SK-N-SH (cell line): ENCODE measurements around the gene SPEM3. TPM values are rescaled to one million over a fixed set of nuclear protein-coding genes. Genes with fewer than 3 reads are reported as not detected.
A peak's percentile ranks its signal among the peaks of the same experiment; 100 is the strongest.

Source experiments
- CTCF ChIA-PET: fragments of 300-600, 350-600 bp; formaldehyde crosslinking; extraction: SDS; loops from one replicate; lab custom pipeline; 2021; lab: Yijun Ruan, JAX
- POLR2A ChIA-PET: fragments of 350-600 bp; sonication (Branson Sonifier 250); formaldehyde crosslinking; extraction: SDS; loops from one replicate; lab custom pipeline; 2020; ENCODE audit warnings: antibody characterized with exemption, inconsistent platforms; lab: Yijun Ruan, JAX
- DNase-seq: peaks from one replicate; pipeline ENCODE4 v3.0.0; 2012
- H2AFZ ChIP-seq: fragments of 200-600 bp; sonication (generic); 2 replicates; pipeline ENCODE4 v1.8.1; 2016; ENCODE audit warnings: antibody characterized with exemption, mild to moderate bottlenecking, low read depth
- H3F3A ChIP-seq: fragments of 200-600 bp; sonication (generic); replicated peaks from 2 replicates; pipeline ENCODE3; 2016; ENCODE audit warnings: antibody characterized with exemption, mild to moderate bottlenecking; ENCODE audit not compliant: insufficient read depth
- H3K27ac ChIP-seq, 2 experiments: fragments of 200-500 bp in 1 of 2; fragments of 200-600 bp in 1 of 2; sonication (Bioruptor generic) in 1 of 2; sonication (generic), shearing (Covaris generic) in 1 of 2; 2 replicates each; pipeline versions ENCODE4 v1.5.1 to v1.6.1; 2014 to 2016; ENCODE audit warnings: low read depth in 2 of 2, inconsistent platforms in 1 of 2, low read length in 1 of 2, mild to moderate bottlenecking in 1 of 2, mixed read lengths in 1 of 2
- H3K27me3 ChIP-seq: fragments of 200-600 bp; sonication (generic), shearing (Covaris generic); 2 replicates; pipeline ENCODE4 v1.6.1; 2016; ENCODE audit warnings: mixed run types; ENCODE audit not compliant: insufficient read depth
- H3K36me3 ChIP-seq, 2 experiments: fragments of 200-500 bp in 1 of 2; fragments of 200-600 bp in 1 of 2; sonication (Bioruptor generic) in 1 of 2; sonication (generic) in 1 of 2; replicated peaks in 1 of 2; 2 replicates each; pipeline versions ENCODE3 to v1.5.1; 2014 to 2016; ENCODE audit warnings: low read length in 1 of 2, mild to moderate bottlenecking in 1 of 2; ENCODE audit not compliant: insufficient read depth in 2 of 2, control insufficient read depth in 1 of 2
- H3K4me1 ChIP-seq, 2 experiments: fragments of 200-500 bp in 1 of 2; fragments of 200-600 bp in 1 of 2; sonication (Bioruptor generic) in 1 of 2; sonication (generic), shearing (Covaris generic) in 1 of 2; 2 replicates each; pipeline versions ENCODE4 v1.5.1 to v1.6.1; 2014 to 2016; ENCODE audit warnings: low read depth in 1 of 2, low read length in 1 of 2, mixed run types in 1 of 2; ENCODE audit not compliant: insufficient read depth in 2 of 2, control insufficient read depth in 1 of 2
- H3K4me2 ChIP-seq: fragments of 200-600 bp; sonication (generic), shearing (Covaris generic); 2 replicates; pipeline ENCODE4 v1.6.1; 2017; ENCODE audit warnings: mixed run types
- H3K4me3 ChIP-seq, 2 experiments: fragments of 200-500 bp in 1 of 2; fragments of 200-600 bp in 1 of 2; sonication (Bioruptor generic) in 1 of 2; sonication (generic), shearing (Covaris generic) in 1 of 2; 2 replicates each; pipeline versions ENCODE4 v1.5.1 to v1.8.1; 2014 to 2016; ENCODE audit warnings: low read depth in 2 of 2, inconsistent platforms in 1 of 2, low read length in 1 of 2, mild to moderate bottlenecking in 1 of 2, mixed read lengths in 1 of 2, moderate library complexity in 1 of 2
- H3K79me2 ChIP-seq: fragments of 200-600 bp; sonication (generic); 2 replicates; pipeline ENCODE4 v1.8.1; 2017; ENCODE audit warnings: mild to moderate bottlenecking; ENCODE audit not compliant: insufficient read depth
- H3K9ac ChIP-seq: fragments of 200-600 bp; sonication (generic); 2 replicates; pipeline ENCODE4 v1.6.1; 2017; ENCODE audit warnings: mixed run types
- H3K9me2 ChIP-seq: fragments of 200-600 bp; sonication (generic); 2 replicates; pipeline ENCODE4 v1.6.1; 2017; ENCODE audit warnings: mixed run types
- H3K9me3 ChIP-seq: fragments of 200-600 bp; sonication (generic); 2 replicates; pipeline ENCODE4 v1.6.1; 2017; ENCODE audit warnings: mixed run types, mild to moderate bottlenecking, moderate library complexity
- H4K20me1 ChIP-seq: fragments of 200-600 bp; sonication (generic); 2 replicates; pipeline ENCODE4 v1.6.1; 2017; ENCODE audit warnings: mild to moderate bottlenecking, mixed run types; ENCODE audit not compliant: insufficient read depth
- CHD2 ChIP-seq: fragments of 150-350 bp; IDR thresholded peaks from 2 replicates; pipeline ENCODE4 v1.6.1; 2018; ENCODE audit warnings: low read length; ENCODE audit not compliant: partially characterized antibody
- CTCF ChIP-seq: fragments of 200-600 bp; sonication (generic); IDR thresholded peaks from 2 replicates; pipeline ENCODE4 v1.6.1; 2017; ENCODE audit warnings: antibody characterized with exemption, mild to moderate bottlenecking, moderate library complexity
- ELF1 ChIP-seq: IDR thresholded peaks from 2 replicates; pipeline ENCODE4 v1.4.0; 2012
- EZH2phosphoT487 ChIP-seq: fragments of 200-600 bp; sonication (generic); IDR thresholded peaks from 2 replicates; pipeline ENCODE4 v1.6.1; 2017; ENCODE audit warnings: low read depth, mixed run types, mild to moderate bottlenecking, antibody characterized with exemption, moderate library complexity, borderline replicate concordance
- FOSL2 ChIP-seq: IDR thresholded peaks from 2 replicates; pipeline ENCODE4 v1.4.0; 2012; ENCODE audit warnings: low read depth, mild to moderate bottlenecking, moderate library complexity, borderline replicate concordance
- FOXJ3 ChIP-seq: sonication (generic); formaldehyde crosslinking; IDR thresholded peaks from 2 replicates; pipeline ENCODE4 v1.5.1; 2020; ENCODE audit warnings: mild to moderate bottlenecking, missing genetic modification reagents
- GABPA ChIP-seq: IDR thresholded peaks from 2 replicates; pipeline ENCODE4 v1.4.0; 2012; ENCODE audit warnings: low read depth, mild to moderate bottlenecking
- JUND ChIP-seq: IDR thresholded peaks from 2 replicates; pipeline ENCODE4 v1.4.0; 2012
- MEF2A ChIP-seq: IDR thresholded peaks from 2 replicates; pipeline ENCODE4 v1.4.0; 2012; ENCODE audit warnings: low read depth, borderline replicate concordance
- NFIC ChIP-seq: IDR thresholded peaks from 2 replicates; pipeline ENCODE4 v1.4.0; 2012; ENCODE audit warnings: borderline replicate concordance
- NRF1 ChIP-seq: IDR thresholded peaks from 2 replicates; pipeline ENCODE4 v1.6.1; 2012; ENCODE audit warnings: low read depth, mild to moderate bottlenecking, low read length
- RCOR1 ChIP-seq: fragments of 150-350 bp; IDR thresholded peaks from 2 replicates; pipeline ENCODE4 v1.6.1; 2017; ENCODE audit warnings: antibody characterized with exemption, low read length
- RFX5 ChIP-seq: IDR thresholded peaks from 2 replicates; pipeline ENCODE4 v1.6.1; 2012; ENCODE audit warnings: mild to moderate bottlenecking, improper control_type of control experiment, low read length
- TAF1 ChIP-seq: IDR thresholded peaks from 2 replicates; pipeline ENCODE4 v1.6.1; 2012; ENCODE audit warnings: low read depth, mild to moderate bottlenecking, low read length, moderate library complexity, borderline replicate concordance
- TCF12 ChIP-seq: IDR thresholded peaks from 2 replicates; pipeline ENCODE4 v1.4.0; 2012
- TEAD4 ChIP-seq: IDR thresholded peaks from 2 replicates; pipeline ENCODE4 v1.4.0; 2012; ENCODE audit warnings: mild to moderate bottlenecking, borderline replicate concordance; ENCODE audit not compliant: insufficient read depth
- YY1 ChIP-seq: IDR thresholded peaks from 2 replicates; pipeline ENCODE4 v1.4.0; 2012; ENCODE audit warnings: low read depth, mild to moderate bottlenecking
- WGBS: methylation state at CpG from one replicate; pipeline ENCODE4 v1.1.6; 2017; ENCODE audit warnings: low lambda C conversion rate; 5-methylcytosine and 5-hydroxymethylcytosine counted together
- polyA plus RNA-seq, 3 experiments: library from polyadenylated mRNA; depleted of rRNA; stranded (reverse); fragments of >200 nt; gene quantifications; 2 replicates each; pipeline ENCODE4 v1.2.3, GENCODE V29; 2012
- TF ChIP-seq, protein P1 (sequence below): IDR thresholded peaks from 2 replicates; pipeline ENCODE4; 2012
- TF ChIP-seq, protein P2 (sequence below): IDR thresholded peaks from 2 replicates; pipeline ENCODE4 v1.4.0; 2012; ENCODE audit warnings: low read depth, borderline replicate concordance

SPEM3 gene
- polyA plus RNA-seq, 1 of the 3 experiments (the other 2 are of a cell fraction), result not detected

GRCh38 chr17:7391307-7391706 lies 37.4 kb upstream of the SPEM3 start:
- Histone ChIP-seq H3K36me3 (peaks cover 18 to 34% of the 10 kb centered on the region in 2 experiments), H3K79me2 (peaks cover 22% of the 10 kb centered on the region; the same call in 1 of the 2 replicates), H3K27ac (no peak overlapping the region), H3K4me2 (no peak overlapping the region), H3K4me1 (peaks cover 0 to 9% of the 10 kb centered on the region in 2 experiments; a peak in 1 of 4 replicates), H3K9me2 (no peaks in the 10 kb centered on the region), H4K20me1 (no peaks in the 10 kb centered on the region), H3K27me3 (no peaks in the 10 kb centered on the region)
- DNase-seq, result no peak
- CTCF ChIA-PET, result interaction anchor here (1.2 to 2.5 kb wide), 3 partner anchors 36 to 95 kb away, joined by 3 to 13 read pairs (median 5); partner anchors contain the start of gene TMEM95
- TF ChIP-seq, protein P1, sequence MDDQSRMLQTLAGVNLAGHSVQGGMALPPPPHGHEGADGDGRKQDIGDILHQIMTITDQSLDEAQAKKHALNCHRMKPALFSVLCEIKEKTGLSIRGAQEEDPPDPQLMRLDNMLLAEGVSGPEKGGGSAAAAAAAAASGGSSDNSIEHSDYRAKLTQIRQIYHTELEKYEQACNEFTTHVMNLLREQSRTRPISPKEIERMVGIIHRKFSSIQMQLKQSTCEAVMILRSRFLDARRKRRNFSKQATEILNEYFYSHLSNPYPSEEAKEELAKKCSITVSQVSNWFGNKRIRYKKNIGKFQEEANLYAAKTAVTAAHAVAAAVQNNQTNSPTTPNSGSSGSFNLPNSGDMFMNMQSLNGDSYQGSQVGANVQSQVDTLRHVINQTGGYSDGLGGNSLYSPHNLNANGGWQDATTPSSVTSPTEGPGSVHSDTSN, result no peak
- TF ChIP-seq NFIC, result no peak
- no peak for TF ChIP-seq EZH2phosphoT487
- no peak for TF ChIP-seq TCF12
- TF ChIP-seq CTCF, result no peak
- TF ChIP-seq YY1, result no peak
- no peak for TF ChIP-seq CHD2
- no peak for TF ChIP-seq RFX5
- TF ChIP-seq GABPA, result no peak
- TF ChIP-seq JUND, result no peak
- TF ChIP-seq FOXJ3 (CRISPR knock-in tag), result no peak
- TF ChIP-seq, all 33 proteins: peak for 0
- Histone ChIP-seq H3F3A (peaks cover 13% of the 10 kb centered on the region), H3K9me3 (no peaks in the 10 kb centered on the region), H2AFZ (no peak overlapping the region), H3K4me3 (no peak overlapping the region), H3K9ac (no peak overlapping the region)
- POLR2A ChIA-PET, result no interaction called here
- WGBS, result 91% methylated on average over 2 of the region's 2 CpGs

DNA sequence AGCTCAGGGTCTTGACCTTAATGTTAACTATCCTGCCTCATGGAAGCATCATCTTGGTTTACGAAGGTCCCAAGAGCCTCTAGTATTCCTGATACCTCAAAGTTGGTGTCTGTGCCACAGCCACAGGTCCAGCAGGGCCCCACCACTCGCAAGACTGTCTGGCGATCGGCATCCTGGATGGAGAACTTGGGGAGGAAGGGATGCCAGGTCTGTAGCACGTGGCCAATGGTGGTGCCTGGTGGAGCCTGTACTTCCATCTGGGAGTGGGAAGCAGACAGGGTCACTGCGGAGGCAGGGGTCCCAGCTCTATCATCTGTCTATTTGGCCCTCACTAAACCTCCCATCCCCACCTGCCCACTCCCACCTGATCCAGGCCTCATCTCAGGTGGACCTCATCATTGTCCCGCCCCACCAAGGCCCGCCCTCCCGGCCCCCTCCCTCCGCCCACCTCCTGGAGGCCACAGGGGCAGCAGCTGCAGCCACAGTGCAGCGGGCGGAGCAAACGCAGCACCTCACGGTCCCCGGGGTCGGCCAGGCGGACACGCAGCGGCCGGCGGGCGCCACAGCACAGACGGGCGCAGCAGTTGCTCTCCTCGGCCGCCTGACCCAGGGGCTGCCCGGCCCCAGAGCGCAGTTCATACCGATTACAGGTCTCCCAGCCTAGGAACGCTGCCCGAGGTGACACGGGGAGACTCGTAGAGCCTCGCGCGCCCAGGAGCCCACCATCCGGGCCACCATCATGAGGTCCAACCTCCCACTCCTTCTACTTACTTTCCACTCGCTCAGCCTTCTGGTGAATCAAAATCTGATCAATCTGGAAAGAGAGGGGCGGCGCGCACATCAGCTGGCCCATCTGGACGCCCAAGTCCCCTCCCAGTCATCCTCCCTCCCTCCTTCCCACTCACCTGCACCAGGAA lies 35.7 kb upstream of the SPEM3 start:
- H3K4me1 ChIP-seq, result peaks cover 0 to 9% of the 10 kb centered on the region in 2 experiments; a peak in 1 of 4 replicates
- peaks cover 11% of the 10 kb centered on the region for H3F3A ChIP-seq
- no peak overlapping the region; a peak in 1 of 4 replicates for H3K27ac ChIP-seq
- peaks cover 18 to 34% of the 10 kb centered on the region in 2 experiments for H3K36me3 ChIP-seq
- no peaks in the 10 kb centered on the region for H3K9me3 ChIP-seq
- H2AFZ ChIP-seq, result no peak overlapping the region
- peak overlapping the region; percentile 99 for H3K4me2 ChIP-seq
- ChIA-PET POLR2A (no interaction called here), CTCF (interaction anchor here (0.7 to 2.5 kb wide), 6 partner anchors 8 to 167 kb away, joined by 3 to 13 read pairs (median 4); no protein-coding TSS in a partner anchor)
- 91% methylated on average over 22 of the region's 42 CpGs for WGBS
- H4K20me1 ChIP-seq, result no peaks in the 10 kb centered on the region
- H3K9ac ChIP-seq, result peak overlapping the region; percentile 89
- peak; percentile 17 for DNase-seq
- H3K79me2 ChIP-seq, result peaks cover 22% of the 10 kb centered on the region; the same call in 1 of the 2 replicates
- peak overlapping the region; percentile 79 to 92 for H3K4me3 ChIP-seq
- H3K27me3 ChIP-seq, result no peaks in the 10 kb centered on the region
- no peak for TF ChIP-seq NFIC
- TF ChIP-seq, protein P2, sequence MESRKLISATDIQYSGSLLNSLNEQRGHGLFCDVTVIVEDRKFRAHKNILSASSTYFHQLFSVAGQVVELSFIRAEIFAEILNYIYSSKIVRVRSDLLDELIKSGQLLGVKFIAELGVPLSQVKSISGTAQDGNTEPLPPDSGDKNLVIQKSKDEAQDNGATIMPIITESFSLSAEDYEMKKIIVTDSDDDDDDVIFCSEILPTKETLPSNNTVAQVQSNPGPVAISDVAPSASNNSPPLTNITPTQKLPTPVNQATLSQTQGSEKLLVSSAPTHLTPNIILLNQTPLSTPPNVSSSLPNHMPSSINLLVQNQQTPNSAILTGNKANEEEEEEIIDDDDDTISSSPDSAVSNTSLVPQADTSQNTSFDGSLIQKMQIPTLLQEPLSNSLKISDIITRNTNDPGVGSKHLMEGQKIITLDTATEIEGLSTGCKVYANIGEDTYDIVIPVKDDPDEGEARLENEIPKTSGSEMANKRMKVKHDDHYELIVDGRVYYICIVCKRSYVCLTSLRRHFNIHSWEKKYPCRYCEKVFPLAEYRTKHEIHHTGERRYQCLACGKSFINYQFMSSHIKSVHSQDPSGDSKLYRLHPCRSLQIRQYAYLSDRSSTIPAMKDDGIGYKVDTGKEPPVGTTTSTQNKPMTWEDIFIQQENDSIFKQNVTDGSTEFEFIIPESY, result no peak
- TF ChIP-seq JUND, result no peak
- no peak for TF ChIP-seq NRF1
- TF ChIP-seq ELF1, result no peak
- no peak for TF ChIP-seq RCOR1
- TF ChIP-seq TEAD4, result no peak
- TF ChIP-seq FOSL2, result no peak
- no peak for TF ChIP-seq RFX5
- TF ChIP-seq FOXJ3 (CRISPR knock-in tag), result no peak
- TF ChIP-seq TAF1, result no peak
- TF ChIP-seq MEF2A, result no peak
- no peaks in the 10 kb centered on the region for H3K9me2 ChIP-seq
